GM19463 (cell line): Measurements from ENCODE around the gene SH3RF2.
"Not testable (repeated sequence)": the region's sequence is repeated elsewhere in the genome, so short reads cannot be mapped to it uniquely, and the experiment has no call there.

Source experiments
- ATAC-seq: cut with Tn5 transposase; IDR thresholded peaks from one replicate; pipeline ENCODE4 v1.9.1; 2021; ENCODE audit warnings: mild to moderate bottlenecking, moderate library complexity; ENCODE audit not compliant: unreplicated experiment

SH3RF2 gene

DNA sequence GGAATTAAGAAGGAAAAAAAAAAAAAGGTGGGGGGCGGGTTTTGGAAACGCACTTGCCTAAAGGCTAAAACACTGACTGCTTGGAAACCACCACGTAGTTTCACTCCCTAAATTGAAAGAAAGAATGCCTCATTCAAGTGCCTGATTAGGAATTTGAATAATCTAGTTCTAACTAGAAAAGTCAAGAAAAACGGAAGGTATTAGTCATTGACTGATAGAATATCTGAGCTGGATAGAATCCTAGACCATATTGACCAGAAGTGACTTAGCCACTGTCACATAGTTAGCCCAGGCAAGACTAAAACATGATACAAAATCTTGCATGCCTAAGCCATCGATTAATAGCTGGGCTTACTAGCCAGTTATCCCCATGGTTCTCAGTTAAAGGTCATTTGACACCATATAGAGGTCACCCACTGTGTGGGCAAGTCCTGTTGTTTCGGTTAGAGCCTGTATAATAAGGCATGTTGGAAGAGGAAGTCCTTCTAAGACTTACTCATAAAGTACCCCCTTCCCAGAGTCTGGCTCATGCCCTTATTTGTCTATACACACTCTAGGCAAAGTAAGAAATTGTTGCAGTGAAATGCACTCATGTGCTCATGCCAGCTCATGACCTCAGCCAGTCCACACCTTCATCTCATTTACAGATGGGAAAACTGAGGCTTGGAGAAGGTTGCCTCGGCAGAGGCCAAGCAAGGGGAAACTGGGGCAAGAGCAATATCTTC, 40.2 kb downstream of the SH3RF2 start:
- ATAC-seq, result peak; percentile 67

- ATAC-seq, result no peak
Measured at GRCh38 chr5:145978171-145978570, 41.8 kb downstream of the SH3RF2 start.

DNA sequence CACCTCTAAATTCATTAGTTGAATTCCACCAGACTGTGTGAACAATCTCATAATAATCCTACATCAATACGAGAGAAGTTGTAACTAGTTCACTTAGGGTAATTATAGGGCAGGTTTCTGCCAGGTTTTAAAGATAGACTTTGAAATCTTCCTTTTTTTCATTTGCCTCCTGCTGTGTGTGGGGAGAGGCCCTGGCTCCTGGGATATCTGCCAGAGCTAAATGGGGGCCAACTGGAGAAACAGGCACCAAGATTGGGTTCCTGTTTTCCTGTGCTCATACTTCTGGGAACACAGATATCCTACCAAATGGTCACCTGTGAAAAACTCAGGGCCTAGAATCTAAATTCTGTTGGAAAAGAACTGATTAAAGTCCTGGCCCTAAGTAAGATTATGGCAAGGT, 42.3 kb downstream of the SH3RF2 start:
- no peak for ATAC-seq

DNA sequence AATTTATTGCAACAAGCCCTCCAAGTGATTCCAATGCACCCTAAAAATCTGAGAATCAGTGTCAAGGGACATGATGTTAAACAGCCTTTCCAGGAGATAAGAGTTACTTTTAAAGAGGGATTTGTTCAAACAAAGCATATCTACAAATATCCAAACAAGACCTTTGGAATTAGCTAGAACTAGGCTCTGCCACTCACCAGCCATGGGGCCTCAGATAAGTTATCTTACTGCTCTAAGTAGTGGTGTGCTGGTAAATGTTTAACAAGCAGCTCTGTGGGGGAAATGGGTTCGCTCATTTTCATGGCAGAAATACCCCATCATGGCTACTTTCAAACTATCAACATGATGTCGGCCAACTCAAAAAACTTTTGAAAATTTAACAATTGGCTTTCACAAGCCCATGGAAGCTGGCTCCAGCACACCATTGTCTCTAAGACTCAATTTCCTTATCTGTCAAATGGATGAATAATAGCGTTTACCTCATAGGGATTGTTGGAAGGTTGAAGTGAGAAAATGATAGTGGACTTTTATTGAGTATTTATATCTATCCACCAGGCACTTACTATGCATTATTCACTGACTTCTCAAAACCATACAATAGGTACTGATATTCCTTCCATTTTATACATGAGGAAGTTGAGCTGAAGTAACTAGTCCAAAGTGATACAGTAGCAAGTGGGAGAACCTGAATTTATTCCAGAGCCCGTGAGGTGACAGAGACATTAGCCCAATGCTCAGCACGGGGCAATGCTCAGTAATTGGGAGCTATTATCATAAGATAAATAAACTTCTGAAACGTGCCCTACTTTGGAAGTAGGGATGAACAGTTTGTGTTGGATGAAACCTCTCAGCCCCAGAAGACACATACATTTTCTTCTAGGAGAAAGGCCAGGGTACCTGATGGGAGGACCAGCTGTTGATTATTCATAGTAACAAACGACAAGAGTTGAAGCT, 43.2 kb downstream of the SH3RF2 start:
- ATAC-seq, result no peak

DNA sequence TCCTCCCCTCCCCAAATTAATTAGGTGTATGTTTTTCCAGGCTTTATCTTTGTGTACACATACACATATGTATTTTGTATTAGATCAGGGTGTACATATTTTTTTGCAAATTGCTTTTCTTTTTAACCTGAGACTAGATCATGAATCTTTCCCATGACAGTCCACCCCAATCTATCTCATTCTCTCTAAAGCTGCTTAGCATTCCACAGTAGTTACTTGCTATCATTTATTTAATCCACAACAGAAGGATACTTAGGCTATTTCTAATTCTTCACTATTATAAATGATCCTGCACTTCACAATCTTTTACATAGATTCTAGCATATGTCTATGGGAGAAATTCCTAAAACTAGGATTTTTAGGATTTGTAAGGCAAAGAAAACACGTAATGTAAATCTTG, 43.9 kb downstream of the SH3RF2 start:
- no peak for ATAC-seq

GRCh38 chr5:145980718-145981117, 44.3 kb downstream of the SH3RF2 start:
- ATAC-seq, result no peak

- no peak for ATAC-seq
Measured at GRCh38 chr5:145981589-145982571, 45.5 kb downstream of the SH3RF2 start.

GRCh38 chr5:145982572-145983318, 46.4 kb downstream of the SH3RF2 start:
- ATAC-seq, result no peak

DNA sequence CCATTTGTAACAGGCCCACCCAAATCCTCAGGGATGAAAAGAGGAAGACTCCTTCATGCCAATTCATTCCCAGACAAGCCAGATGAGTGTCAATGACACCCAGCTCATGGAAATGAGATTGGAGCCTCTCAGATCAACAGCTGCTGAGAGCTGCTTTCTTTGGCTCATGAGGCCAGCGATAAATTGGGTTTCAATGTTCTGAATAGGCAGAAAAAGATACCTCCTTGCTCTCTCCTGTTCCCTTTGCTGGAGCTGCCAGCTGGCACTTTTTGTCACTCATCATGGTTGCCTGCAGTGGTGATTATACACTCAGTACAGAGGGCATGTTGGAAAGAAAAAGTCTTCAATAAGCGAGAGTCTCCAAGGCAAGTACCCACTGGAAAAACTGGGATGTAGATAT, 47.1 kb downstream of the SH3RF2 start:
- no peak for ATAC-seq

DNA sequence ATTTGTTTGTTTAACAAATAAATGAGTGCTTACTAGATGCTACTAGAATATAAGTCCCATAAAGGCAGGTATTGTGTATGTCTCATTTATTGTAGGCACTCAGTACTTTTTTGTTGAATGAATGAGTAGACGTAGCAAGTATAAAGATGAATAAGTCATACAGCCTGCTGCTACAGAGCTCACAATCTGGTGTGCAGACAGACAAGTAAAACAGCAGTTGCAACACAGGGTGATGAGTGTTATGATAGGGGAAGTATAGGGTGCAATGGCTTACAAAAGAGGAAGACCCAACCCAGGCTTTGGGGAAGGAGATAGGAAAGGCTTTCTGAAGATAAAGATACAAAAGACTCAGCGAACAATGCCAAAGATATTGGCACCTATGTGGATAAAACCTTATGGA, 47.7 kb downstream of the SH3RF2 start:
- no peak for ATAC-seq

DNA sequence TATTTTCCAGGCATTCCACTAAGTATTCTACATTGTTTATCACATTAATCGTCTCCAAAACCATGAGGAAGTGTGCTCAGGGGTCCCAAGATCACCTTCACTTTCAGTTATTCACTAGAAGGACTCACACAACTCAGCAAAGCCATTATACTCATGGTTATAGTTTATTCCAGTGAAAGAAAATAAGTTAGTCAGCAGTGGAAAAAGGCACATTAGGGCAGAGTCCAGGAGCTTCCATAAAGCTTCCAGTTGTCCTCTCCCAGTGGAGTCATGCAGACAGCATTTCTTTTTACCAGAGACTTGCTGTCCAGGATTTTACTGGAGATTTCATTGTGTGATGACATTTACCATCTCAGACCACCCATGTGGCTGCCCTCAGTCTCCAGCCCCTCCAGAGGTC, 51.5 kb downstream of the SH3RF2 start:
- no peak for ATAC-seq

DNA sequence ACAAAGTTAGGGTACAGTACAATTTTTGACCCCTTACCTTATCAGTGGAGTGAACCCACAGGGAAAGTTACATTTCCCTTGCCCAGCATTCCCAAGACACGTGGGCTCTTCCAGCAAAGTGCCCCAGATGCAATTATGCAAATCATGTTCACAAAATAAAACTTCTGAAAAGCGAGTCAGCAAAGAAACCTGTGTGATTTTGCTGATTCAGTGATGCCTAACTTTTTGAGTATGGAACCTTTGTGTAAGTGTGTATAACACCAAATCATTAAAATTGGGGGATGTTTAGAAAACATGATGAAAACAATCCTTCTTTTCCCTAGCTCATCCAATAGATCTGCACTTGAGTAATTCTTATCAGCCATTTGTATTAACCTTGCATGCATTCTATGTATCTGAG, 52.6 kb downstream of the SH3RF2 start:
- ATAC-seq, result no peak

DNA sequence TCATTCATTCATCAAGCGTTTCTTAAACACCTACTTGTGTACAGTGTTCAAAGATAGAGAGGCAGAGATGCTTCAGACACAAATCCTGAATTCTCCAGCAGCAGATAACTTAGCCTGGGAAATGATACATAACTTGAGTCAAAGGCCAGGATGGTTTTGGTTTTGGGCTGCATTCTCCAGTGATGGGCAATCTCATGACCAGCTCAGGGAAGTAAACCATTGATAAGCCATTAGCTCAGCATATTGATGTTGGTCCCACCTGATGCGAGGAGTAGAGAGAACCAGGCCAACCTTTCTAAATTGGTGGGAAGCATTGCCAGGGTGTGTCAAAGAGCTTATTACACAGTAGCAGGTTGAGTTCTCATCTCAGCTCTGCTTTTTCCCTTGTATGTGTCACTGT, 53.0 kb downstream of the SH3RF2 start:
- ATAC-seq, result no peak

GRCh38 chr5:145990170-145990569, 53.8 kb downstream of the SH3RF2 start:
- ATAC-seq, result no peak

DNA sequence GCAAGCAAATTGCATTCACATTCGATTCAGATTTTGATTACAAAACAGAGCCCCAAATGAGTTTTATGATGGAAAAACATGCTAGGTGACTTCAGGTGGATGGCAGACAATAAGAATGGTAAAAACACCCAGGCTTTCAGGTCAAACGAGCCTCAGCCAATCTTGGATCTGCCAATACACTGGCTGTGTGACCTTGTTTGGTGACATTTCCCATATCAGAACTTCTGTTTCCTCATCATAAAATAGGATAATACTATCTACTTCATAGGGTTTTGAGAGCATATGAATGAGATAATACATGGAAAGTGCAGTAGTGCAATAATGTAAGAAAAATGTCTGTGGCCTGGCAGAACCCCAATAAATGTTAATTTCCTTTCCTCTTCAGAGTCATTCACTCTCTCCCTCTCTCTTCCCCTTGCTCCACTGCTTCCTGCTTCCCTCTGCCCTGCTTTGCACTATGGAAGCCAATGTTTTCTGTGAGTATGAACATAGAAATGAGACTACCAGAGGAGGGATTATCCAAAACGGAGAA, 54.7 kb downstream of the SH3RF2 start:
- no peak for ATAC-seq

DNA sequence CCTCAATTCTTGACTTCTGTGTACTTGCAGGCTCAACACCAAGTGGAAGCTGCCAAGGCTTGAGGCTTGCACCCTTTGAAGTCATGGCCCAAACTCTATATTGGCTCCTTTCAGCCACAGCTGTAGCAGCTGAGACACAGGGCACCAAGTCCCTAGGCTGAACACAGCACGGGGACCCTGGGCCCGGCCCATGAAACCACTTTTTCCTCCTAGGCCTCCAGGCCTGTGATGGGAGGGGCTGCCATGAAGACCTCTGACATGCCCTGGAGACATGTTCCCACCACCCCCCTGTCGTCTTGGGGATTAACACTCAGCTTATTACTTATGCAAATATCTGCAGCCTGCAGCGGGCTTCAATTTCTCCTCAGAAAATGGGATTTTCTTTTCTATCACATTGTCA, 57.2 kb downstream of the SH3RF2 start:
- ATAC-seq, result not testable (repeated sequence)

DNA sequence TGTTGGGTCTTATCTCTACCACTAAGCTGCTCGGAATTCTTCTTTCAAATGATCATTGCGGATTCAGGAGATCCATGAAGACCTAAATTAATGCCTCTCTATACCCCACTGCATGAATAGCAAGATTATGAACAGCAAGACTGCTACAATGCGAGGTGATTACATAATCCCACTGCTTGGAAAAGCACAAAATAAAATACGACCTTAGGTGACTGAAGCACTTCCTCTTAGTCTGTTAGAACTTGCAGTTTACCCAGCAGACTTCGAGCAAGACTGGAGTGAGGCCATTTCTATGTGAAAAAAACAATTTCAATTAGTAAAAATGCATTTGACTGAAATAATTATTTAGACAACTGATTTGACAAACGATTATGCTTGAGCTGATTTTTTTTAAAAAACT, 59.8 kb downstream of the SH3RF2 start:
- ATAC-seq, result no peak

GRCh38 chr5:145999208-145999607, 62.8 kb downstream of the SH3RF2 start:
- ATAC-seq, result no peak

DNA sequence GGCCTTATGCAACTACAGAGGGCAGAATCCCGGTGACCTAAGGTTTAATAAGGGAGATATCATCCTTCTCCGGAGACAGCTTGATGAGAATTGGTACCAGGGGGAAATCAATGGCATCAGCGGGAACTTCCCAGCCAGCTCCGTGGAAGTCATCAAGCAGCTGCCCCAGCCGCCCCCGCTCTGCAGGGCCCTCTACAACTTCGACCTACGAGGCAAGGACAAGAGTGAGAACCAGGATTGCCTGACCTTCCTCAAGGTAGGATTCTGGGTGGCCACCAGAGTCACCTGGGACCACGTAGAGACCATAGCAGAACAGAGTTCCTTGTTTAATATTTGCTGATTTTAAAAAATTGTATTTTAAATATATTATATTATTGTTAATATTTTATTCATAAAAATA, 63.7 kb downstream of the SH3RF2 start:
- ATAC-seq, result no peak
